ENCODE data around the gene ING2.

DNA sequence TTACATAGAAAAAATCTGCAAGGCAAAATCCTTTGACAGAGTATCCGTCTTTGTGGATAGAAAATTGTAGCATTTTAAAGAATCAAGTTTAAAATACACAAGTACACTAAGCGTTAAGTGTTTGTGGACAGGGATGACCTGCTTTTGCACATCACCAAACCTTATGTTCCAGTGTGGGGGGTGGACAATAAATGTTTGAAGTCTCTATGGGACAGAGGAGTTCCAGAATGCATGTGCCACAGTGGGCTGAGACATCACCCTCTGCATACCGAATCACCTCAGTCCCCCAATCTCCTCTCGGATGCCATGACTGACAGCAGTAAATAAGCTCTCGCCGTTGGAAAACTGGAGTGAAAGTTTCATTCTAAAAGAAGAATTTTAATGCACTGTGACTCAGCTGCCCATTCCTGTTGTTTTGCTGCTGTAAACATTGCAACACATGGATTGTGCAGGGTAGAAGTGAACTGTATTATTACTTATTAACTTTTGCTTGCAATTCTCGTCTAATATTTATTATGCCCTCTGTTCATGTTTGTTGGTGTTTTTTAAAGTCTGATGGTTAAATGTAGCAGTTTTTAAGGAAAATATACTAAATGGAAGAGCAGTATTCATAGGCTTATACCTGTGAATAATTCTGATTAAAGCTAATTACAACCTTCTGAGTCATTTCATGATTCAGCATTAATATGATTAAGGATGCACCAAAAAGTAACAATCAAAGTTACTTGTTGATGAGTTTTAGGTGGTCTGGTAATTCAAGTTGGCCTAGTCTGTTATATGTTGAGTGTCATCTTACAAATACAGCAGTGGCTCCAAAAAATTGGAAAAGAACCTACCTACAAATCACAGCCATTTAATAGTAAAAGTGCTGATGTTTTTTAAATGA is 36.4 kb upstream of the ING2 start:
- TF ChIP-seq, protein P1, sequence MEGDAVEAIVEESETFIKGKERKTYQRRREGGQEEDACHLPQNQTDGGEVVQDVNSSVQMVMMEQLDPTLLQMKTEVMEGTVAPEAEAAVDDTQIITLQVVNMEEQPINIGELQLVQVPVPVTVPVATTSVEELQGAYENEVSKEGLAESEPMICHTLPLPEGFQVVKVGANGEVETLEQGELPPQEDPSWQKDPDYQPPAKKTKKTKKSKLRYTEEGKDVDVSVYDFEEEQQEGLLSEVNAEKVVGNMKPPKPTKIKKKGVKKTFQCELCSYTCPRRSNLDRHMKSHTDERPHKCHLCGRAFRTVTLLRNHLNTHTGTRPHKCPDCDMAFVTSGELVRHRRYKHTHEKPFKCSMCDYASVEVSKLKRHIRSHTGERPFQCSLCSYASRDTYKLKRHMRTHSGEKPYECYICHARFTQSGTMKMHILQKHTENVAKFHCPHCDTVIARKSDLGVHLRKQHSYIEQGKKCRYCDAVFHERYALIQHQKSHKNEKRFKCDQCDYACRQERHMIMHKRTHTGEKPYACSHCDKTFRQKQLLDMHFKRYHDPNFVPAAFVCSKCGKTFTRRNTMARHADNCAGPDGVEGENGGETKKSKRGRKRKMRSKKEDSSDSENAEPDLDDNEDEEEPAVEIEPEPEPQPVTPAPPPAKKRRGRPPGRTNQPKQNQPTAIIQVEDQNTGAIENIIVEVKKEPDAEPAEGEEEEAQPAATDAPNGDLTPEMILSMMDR (IDR thresholded peaks at IDR 0.05) = no peak
- TF ChIP-seq POLR2A (IDR thresholded peaks at IDR 0.05) = no peak
- TF ChIP-seq POLR2AphosphoS5 (IDR thresholded peaks at IDR 0.05) = no peak

Measured in breast epithelium (tissue), 3 donors.